Activated CD4-positive, alpha-beta T cell treated with anti-CD3 and anti-CD28 coated beads for 36 hours (primary cell): ENCODE measurements around the gene UIMC1. TPM values are rescaled to one million over a fixed set of nuclear protein-coding genes. Genes with fewer than 3 reads are reported as not detected.

Experiments used
- ATAC-seq: fragments of 200-7000 bp; cut with Tn5 transposase; one replicate; pipeline ENCODE4 v1.10.0; 2021; ENCODE audit warnings: mild to moderate bottlenecking, moderate library complexity
- CTCF ChIA-PET: fragments of 350-600 bp; sonication (Branson Sonifier 250); formaldehyde crosslinking; loops from one replicate; lab custom pipeline; 2021; ENCODE audit warnings: antibody characterized with exemption; lab: Charles Lee
- POLR2A ChIA-PET: fragments of 350-600 bp; sonication (Branson Sonifier 250); formaldehyde crosslinking; loops from one replicate; lab custom pipeline; 2021; ENCODE audit warnings: antibody characterized with exemption, inconsistent platforms; lab: Charles Lee
- DNase-seq: peaks from one replicate; pipeline ENCODE4 v3.0.0-alpha.2; 2020
- H3K27ac Mint-ChIP-seq: one replicate; pipeline ENCODE4 v1.8.0; 2021; ENCODE audit warnings: mixed read lengths
- H3K27me3 Mint-ChIP-seq: one replicate; pipeline ENCODE4 v1.8.0; 2021; ENCODE audit warnings: mixed read lengths
- H3K36me3 Mint-ChIP-seq: one replicate; pipeline ENCODE4 v1.8.0; 2021; ENCODE audit warnings: low read depth, mixed read lengths
- H3K4me1 Mint-ChIP-seq: one replicate; pipeline ENCODE4 v1.8.0; 2021; ENCODE audit warnings: mixed read lengths
- H3K4me3 Mint-ChIP-seq: one replicate; pipeline ENCODE4 v1.8.0; 2021; ENCODE audit warnings: mild to moderate bottlenecking, moderate library complexity, mixed read lengths
- H3K9me3 Mint-ChIP-seq: one replicate; pipeline ENCODE4 v1.8.0; 2021; ENCODE audit warnings: low read depth, mixed read lengths
- intact Hi-C, 2 experiments: fragments of 100-400 bp; cut with DNase I in 1 of 2; cut with micrococcal nuclease in 1 of 2; formaldehyde crosslinking; loops; one replicate each; pipeline versions ENCODE4 v1.14.2 to v1.15.1; 2022 to 2024; cut with DNase I, micrococcal nuclease
- total RNA-seq, 2 experiments: library from RNA; stranded (reverse); gene quantifications; one replicate each; pipeline ENCODE4 v1.2.3, GENCODE V29; 2021

Gene UIMC1
- total RNA-seq, 2 experiments from 2014 or later: 50.4 to 53.4 TPM

DNA sequence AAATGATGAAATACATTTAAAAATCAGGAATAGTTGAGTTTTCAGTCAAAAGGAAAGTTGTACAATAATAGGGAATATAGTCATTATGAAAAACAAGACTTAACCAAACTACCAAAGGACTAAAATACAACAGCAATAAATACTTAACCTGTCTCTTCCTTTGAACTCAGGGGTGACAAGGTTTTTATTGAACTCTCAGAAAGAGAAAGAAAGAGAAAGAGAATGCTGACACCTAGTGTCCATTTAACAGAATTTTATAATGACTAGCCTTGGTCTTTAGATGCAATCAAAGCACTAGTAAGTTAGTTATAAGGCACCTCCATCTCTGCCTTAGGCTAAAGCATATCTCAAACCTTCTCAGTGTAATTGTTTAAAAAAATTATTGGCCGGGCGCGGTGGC is 47.5 kb downstream of the UIMC1 start:
- Mint-ChIP-seq H3K4me3 (no peak overlapping the region), H3K4me1 (peaks cover 2% of the 10 kb centered on the region), H3K27ac (peak overlapping the region; percentile 37), H3K36me3 (peaks cover 26% of the 10 kb centered on the region), H3K27me3 (no peaks in the 10 kb centered on the region), H3K9me3 (no peaks in the 10 kb centered on the region)
- no peak for DNase-seq
- ChIA-PET POLR2A (no interaction called here), CTCF (interaction anchor here (0.6 to 2.7 kb wide), 5 partner anchors 18 to 517 kb away, joined by 3 to 8 read pairs (median 4); no protein-coding TSS in a partner anchor)
- intact Hi-C loops: loop anchor here (2.0 kb wide), 3 partner anchors 146 to 300 kb away; no protein-coding TSS in a partner anchor
- ATAC-seq: peak; percentile 66

DNA sequence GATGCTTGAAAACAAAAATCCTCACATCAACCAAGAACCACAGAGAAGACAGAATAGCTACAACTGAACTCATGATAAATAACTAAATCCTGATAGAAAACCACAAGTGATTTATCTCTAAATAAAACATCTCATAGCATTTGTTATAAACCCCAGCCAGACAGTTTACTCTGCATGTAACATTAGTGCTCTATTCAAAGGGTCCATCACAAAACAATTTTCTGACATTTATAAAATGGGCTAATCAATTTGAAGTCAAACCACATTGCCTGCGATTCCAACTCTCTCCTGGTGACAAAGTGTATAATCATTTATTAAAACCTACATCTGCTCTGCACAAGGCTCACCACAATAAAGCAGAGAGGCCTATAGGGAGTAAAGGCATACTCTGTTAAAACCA is 49.8 kb downstream of the UIMC1 start:
- Mint-ChIP-seq H3K36me3 (peaks cover 31% of the 10 kb centered on the region), H3K27ac (no peak overlapping the region), H3K9me3 (no peaks in the 10 kb centered on the region), H3K4me1 (peaks cover 2% of the 10 kb centered on the region), H3K4me3 (no peak overlapping the region), H3K27me3 (no peaks in the 10 kb centered on the region)
- ChIA-PET CTCF (interaction anchor here (2.0 to 2.7 kb wide), 3 partner anchors 16 to 299 kb away, joined by 8 to 9 read pairs (median 8); no protein-coding TSS in a partner anchor), POLR2A (no interaction called here)
- intact Hi-C loops: no loop called here
- DNase-seq (no peak), ATAC-seq (no peak)

DNA sequence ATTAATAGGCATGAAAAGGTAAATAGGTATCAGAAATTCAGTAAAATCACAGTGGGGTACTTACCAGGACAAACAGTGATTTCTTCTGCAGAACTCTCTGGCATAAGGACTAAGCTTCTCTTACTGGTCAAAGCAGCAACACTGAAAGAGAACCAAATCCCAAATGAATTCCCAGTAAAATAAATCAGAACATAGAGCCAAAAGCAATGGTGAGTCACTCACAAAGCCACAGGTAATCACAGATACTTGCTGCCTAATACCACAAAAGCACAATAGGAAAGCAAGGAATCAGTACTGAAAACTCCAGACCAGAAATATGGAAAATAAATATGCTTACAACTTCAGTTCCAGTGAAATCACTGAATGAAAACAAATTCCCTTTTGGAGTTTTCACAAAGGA is 50.7 kb downstream of the UIMC1 start:
- Mint-ChIP-seq H3K4me3 (no peak overlapping the region), H3K36me3 (peaks cover 36% of the 10 kb centered on the region), H3K4me1 (peaks cover 2% of the 10 kb centered on the region), H3K9me3 (no peaks in the 10 kb centered on the region), H3K27ac (no peak overlapping the region), H3K27me3 (no peaks in the 10 kb centered on the region)
- ATAC-seq: no peak
- CTCF ChIA-PET: no interaction called here
- DNase-seq: no peak
- intact Hi-C loops: no loop called here
- POLR2A ChIA-PET: no interaction called here

DNA sequence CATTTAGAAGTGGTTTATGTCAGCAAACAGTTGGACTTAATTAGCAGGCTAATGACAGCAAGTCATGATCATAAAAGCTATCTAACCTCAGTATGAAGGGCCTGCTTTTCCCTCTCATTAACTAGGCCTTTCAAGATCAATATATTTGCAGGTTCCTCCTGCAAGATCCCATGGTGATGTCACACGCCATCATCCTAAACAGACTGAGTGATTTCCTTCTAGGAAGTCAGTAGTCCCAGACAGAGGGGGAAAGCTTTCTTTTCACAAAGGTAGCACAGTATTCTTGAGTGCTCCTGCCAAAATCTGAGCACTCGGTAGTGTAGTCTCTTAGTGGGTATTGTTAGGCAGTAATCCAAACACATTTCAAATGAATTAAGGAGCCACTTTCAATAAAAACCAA is 52.5 kb downstream of the UIMC1 start:
- no peak overlapping the region for H3K4me3 Mint-ChIP-seq
- POLR2A ChIA-PET: no interaction called here
- no peaks in the 10 kb centered on the region for H3K27me3 Mint-ChIP-seq
- peaks cover 41% of the 10 kb centered on the region for H3K36me3 Mint-ChIP-seq
- DNase-seq: no peak
- H3K4me1 Mint-ChIP-seq: peaks cover 2% of the 10 kb centered on the region
- intact Hi-C loops: no loop called here
- no peak for ATAC-seq
- H3K27ac Mint-ChIP-seq: no peak overlapping the region
- CTCF ChIA-PET: no interaction called here
- no peaks in the 10 kb centered on the region for H3K9me3 Mint-ChIP-seq

DNA sequence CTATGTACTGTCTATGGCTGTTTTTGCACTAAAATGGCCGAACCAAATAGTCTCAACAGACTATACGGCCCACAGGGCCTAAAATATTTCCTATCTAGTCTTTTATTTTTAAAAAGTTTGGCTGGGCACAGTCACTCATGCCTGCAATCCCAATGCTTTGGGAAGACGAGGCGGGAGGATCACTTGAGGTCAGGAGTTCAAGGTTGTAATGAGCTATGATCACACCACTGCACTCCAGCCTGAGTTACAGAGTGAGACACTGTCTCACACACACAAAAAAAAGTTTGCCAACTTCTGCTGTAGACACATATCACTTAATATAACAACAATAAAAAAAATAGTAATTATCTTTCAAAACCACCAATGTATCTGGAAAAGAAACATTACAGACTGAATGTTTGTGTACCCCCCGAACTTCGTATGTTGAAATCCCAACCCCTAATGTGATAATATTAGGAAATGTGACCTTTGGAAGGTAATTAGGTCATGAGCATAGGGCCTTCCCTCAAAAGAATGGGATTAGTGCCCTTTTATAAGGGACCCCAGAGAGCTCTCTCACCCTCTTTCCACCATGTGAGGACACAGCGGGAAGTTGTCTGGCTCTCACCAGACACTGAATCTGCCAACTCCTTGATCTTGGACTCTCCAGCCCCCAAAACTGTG is 53.9 kb downstream of the UIMC1 start:
- intact Hi-C loops: no loop called here
- Mint-ChIP-seq H3K36me3 (peaks cover 38% of the 10 kb centered on the region), H3K27ac (no peak overlapping the region), H3K9me3 (no peaks in the 10 kb centered on the region), H3K4me1 (no peaks in the 10 kb centered on the region), H3K27me3 (no peaks in the 10 kb centered on the region), H3K4me3 (no peak overlapping the region)
- DNase-seq: no peak
- no peak for ATAC-seq
- POLR2A ChIA-PET: no interaction called here
- CTCF ChIA-PET: no interaction called here

DNA sequence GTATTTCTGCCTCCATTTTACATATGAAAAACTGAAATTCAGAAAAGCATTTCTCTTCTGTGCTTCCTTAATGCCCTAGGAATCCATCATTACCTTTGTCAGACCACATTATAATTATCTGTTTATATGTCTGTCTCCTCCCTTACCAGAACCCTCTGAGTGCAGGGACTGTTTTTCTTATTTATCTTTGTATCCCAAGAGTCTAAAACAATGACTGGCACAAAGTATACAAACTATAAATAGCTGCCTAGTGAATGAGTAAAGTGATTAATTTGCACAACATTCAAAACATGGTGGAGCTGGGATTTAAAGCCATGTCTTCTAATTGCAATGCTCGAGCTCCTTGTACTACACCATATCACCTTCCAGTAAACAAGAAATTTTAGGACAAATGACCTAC is 58.1 kb downstream of the UIMC1 start:
- CTCF ChIA-PET: no interaction called here
- DNase-seq (no peak), ATAC-seq (no peak)
- H3K4me1 Mint-ChIP-seq: peaks cover 4% of the 10 kb centered on the region
- peaks cover 26% of the 10 kb centered on the region for H3K36me3 Mint-ChIP-seq
- H3K4me3 Mint-ChIP-seq: no peak overlapping the region
- H3K9me3 Mint-ChIP-seq: no peaks in the 10 kb centered on the region
- POLR2A ChIA-PET: no interaction called here
- intact Hi-C loops: no loop called here
- H3K27ac Mint-ChIP-seq: no peak overlapping the region
- no peaks in the 10 kb centered on the region for H3K27me3 Mint-ChIP-seq

DNA sequence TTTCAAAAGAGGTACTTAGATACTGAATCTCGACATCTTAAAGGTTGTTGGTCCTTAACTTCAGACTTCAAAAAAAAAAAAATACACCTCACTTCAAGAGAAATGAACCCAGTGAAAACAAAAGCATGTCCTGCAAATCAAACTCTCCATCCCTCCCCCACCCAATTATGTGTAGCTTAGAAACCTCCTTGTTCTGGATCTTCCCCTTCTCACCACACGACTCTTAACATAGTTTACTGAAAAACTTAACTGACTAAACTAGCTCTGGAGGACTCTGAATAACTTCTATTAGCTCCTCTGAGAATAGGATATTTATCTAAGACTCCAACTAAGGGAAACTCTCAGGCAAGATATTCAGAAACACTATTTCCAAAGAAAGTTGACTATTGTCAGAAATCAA is 58.7 kb downstream of the UIMC1 start:
- no peak for ATAC-seq
- Mint-ChIP-seq H3K27ac (no peak overlapping the region), H3K4me1 (peaks cover 4% of the 10 kb centered on the region), H3K9me3 (no peaks in the 10 kb centered on the region), H3K36me3 (peaks cover 29% of the 10 kb centered on the region), H3K4me3 (no peak overlapping the region), H3K27me3 (no peaks in the 10 kb centered on the region)
- DNase-seq: no peak
- CTCF ChIA-PET: interaction anchor here (0.7 kb wide), 2 partner anchors 99 to 1233 kb away, joined by 3 read pairs; no protein-coding TSS in a partner anchor
- intact Hi-C loops: no loop called here
- POLR2A ChIA-PET: no interaction called here

DNA sequence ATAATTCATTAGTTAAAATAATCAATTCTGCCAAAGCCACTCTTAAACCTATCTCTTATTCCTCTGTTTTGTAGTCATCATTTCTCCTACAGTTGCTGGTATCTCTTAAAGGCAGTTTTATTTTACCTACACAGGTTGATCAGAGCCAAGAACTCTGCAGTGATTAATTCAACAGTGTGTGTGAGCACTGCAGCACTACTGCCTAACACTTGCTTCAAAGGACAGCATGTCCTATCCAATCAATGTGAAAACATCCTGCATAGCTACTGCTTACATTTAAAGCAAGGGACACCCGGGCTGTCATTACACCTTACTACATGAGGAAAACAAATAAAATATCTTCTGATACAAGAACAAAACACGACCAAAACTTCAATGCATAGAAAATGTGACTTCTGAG is 62.3 kb downstream of the UIMC1 start:
- H3K4me3 Mint-ChIP-seq: no peak overlapping the region
- no peaks in the 10 kb centered on the region for H3K9me3 Mint-ChIP-seq
- no peak overlapping the region for H3K27ac Mint-ChIP-seq
- ChIA-PET CTCF (interaction anchor here (2.6 kb wide), 1 partner anchor 283 kb away, joined by 10 read pairs; no protein-coding TSS in a partner anchor), POLR2A (no interaction called here)
- intact Hi-C loops: no loop called here
- no peaks in the 10 kb centered on the region for H3K27me3 Mint-ChIP-seq
- DNase-seq: no peak
- H3K4me1 Mint-ChIP-seq: peaks cover 4% of the 10 kb centered on the region
- peaks cover 24% of the 10 kb centered on the region for H3K36me3 Mint-ChIP-seq
- ATAC-seq: no peak

DNA sequence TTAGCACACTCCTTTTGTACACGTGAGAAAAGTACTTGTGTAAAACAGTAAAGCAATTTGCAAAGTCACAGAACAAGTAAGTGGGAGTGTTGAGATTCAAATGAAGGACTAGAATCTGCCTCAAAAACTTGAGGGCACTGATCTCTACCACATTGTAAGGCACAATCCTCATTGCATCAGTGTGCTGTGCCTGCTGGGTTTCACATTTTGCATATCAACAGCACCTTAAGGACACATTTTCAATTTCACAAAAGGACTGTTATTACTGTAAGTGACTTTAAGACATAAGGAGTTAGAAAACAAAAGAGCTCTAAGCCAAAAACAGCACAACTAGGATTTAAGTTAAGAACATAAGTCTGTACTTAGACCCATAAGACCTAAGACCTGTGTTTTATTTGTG is 62.8 kb downstream of the UIMC1 start:
- ChIA-PET CTCF (interaction anchor here (2.6 kb wide), 1 partner anchor 283 kb away, joined by 10 read pairs; no protein-coding TSS in a partner anchor), POLR2A (no interaction called here)
- no peak overlapping the region for H3K4me3 Mint-ChIP-seq
- H3K27me3 Mint-ChIP-seq: no peaks in the 10 kb centered on the region
- intact Hi-C loops: no loop called here
- ATAC-seq (no peak), DNase-seq (no peak)
- no peak overlapping the region for H3K27ac Mint-ChIP-seq
- H3K9me3 Mint-ChIP-seq: no peaks in the 10 kb centered on the region
- peaks cover 22% of the 10 kb centered on the region for H3K36me3 Mint-ChIP-seq
- peaks cover 4% of the 10 kb centered on the region for H3K4me1 Mint-ChIP-seq

DNA sequence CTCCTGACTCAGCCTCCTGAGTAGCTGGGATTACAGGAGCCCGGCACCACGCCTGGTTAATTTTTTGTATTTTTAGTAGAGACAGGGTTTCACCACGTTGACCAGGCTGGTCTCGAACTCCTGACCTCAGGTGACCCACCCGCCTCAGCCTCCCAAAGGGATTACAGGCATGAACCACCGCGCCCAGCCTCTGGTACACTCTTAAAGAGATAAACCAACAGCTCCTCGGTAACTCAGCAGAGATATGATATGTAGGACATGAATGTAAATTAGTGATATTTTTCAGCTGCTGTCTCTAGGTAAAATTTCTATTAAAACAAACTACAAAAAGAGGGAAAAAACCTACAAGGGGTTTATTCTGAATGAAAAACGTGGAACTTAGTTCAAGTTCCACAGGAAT is 64.6 kb downstream of the UIMC1 start:
- CTCF ChIA-PET: interaction anchor here (0.6 to 0.7 kb wide), 2 partner anchors 40 to 376 kb away, joined by 3 read pairs; no protein-coding TSS in a partner anchor
- H3K27ac Mint-ChIP-seq: no peak overlapping the region

DNA sequence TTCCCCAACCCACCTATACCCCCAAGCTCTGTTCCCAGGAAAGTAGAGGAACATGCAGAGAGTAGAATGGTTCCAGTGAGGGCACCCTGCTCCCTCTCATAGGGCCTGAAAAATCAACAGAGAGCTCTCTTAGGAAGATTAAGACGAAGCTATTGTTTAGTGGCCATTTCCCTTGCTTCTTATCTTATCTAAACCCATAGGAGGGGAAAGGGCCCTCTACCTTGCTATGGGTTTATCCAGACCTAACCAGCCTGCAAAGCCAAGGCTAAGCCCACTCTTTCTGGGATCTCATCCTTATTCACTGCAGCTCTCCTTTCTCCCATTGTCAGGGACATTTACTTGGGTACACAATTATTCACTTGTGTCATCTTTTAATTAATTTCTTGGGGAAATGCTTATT is 68.1 kb downstream of the UIMC1 start:
- Mint-ChIP-seq H3K9me3 (no peaks in the 10 kb centered on the region), H3K4me3 (no peak overlapping the region), H3K36me3 (peaks cover 32% of the 10 kb centered on the region), H3K27me3 (no peaks in the 10 kb centered on the region), H3K4me1 (peaks cover 16% of the 10 kb centered on the region), H3K27ac (no peak overlapping the region)
- ATAC-seq (no peak), DNase-seq (no peak)
- ChIA-PET POLR2A (no interaction called here), CTCF (interaction anchor here (0.5 to 1.3 kb wide), 3 partner anchors 13 to 278 kb away, joined by 3 to 4 read pairs (median 3); partner anchors contain the start of gene HK3)
- intact Hi-C loops: no loop called here

More for the DNA sequence above, 64.6 kb downstream of the UIMC1 start:
- DNase-seq (no peak), ATAC-seq (no peak)
- H3K27me3 Mint-ChIP-seq: no peaks in the 10 kb centered on the region
- POLR2A ChIA-PET: no interaction called here
- H3K36me3 Mint-ChIP-seq: peaks cover 24% of the 10 kb centered on the region
- no peaks in the 10 kb centered on the region for H3K9me3 Mint-ChIP-seq
- no peak overlapping the region for H3K4me3 Mint-ChIP-seq
- H3K4me1 Mint-ChIP-seq: peaks cover 4% of the 10 kb centered on the region
- intact Hi-C loops: no loop called here

DNA sequence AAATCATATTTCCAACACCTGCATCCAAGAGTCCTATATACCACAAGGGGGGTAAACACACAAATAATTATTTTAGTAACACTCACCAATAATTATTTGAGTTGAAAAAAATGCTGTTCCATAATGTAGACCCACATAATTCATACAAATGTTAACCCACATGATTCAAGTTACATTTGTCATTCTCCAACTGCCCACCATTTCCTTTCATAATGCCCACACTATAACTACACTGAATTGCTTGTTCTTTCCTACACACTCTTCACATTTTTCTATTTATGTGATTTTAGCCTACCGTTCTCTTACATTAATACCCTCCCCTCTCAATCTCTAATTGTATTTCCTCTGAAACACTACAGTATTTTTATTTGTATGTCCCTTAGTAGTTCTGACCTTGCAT is 71.6 kb downstream of the UIMC1 start:
- no peaks in the 10 kb centered on the region for H3K9me3 Mint-ChIP-seq
- intact Hi-C loops: no loop called here

More for the DNA sequence above, 71.6 kb downstream of the UIMC1 start:
- CTCF ChIA-PET: interaction anchor here (0.5 to 1.1 kb wide), 2 partner anchors 32 to 581 kb away, joined by 3 read pairs; no protein-coding TSS in a partner anchor
- ATAC-seq (no peak), DNase-seq (no peak)
- Mint-ChIP-seq H3K4me1 (peaks cover 21% of the 10 kb centered on the region), H3K36me3 (peaks cover 32% of the 10 kb centered on the region), H3K27me3 (no peaks in the 10 kb centered on the region), H3K4me3 (no peak overlapping the region), H3K27ac (peak overlapping the region; percentile 23)
- POLR2A ChIA-PET: no interaction called here
